Activated T-helper 17 cell treated with anti-CD3 and anti-CD28 coated beads, Interleukin-2, amount 50 U/mL, for 72 hours (primary cell): ENCODE measurements around the gene HTR3A. TPM values are rescaled to one million over a fixed set of nuclear protein-coding genes. Genes with fewer than 3 reads are reported as not detected.

Experiments used
- total RNA-seq, 2 donors: library from RNA; stranded (reverse); gene quantifications; one replicate each; pipeline ENCODE4 v1.2.3, GENCODE V29; 2022

The HTR3A gene
- total RNA-seq, 2 donors from 2014 or later: not detected

Other genes starting within 250 kb of the HTR3A start
- 10 to 100 TPM; 17.0 to 24.8 TPM for gene ZW10, start 201.4 kb upstream of the HTR3A start, total RNA-seq
- gene CLDN25, start 195.3 kb upstream of the HTR3A start, total RNA-seq: not detected
- gene USP28, start 99.5 kb upstream of the HTR3A start, total RNA-seq: 10 to 100 TPM; 42.0 to 66.8 TPM
- gene HTR3B, start 70.3 kb upstream of the HTR3A start, total RNA-seq: not detected
- gene ZBTB16, start 84.6 kb downstream of the HTR3A start, total RNA-seq: 10 to 100 TPM in 1 of 2 donors, 1 to 10 TPM in 1; 6.1 to 10.6 TPM